Posterior cingulate gyrus (tissue), 11 donors: ENCODE measurements around the gene CD79B.
"Not testable (repeated sequence)": the region's sequence is repeated elsewhere in the genome, so short reads cannot be mapped to it uniquely, and the experiment has no call there.

Source experiments
- DNase-seq, 10 donors: peaks; one replicate each; pipeline versions ENCODE4 v3.0.0 to v3.0.0-alpha.2; 2020 to 2021; ENCODE audit warnings: mixed read lengths in 3 of 10
- intact Hi-C: fragments of 100-400 bp; cut with DNase I; formaldehyde crosslinking; loops from one replicate; pipeline ENCODE4 v1.15.1; 2023

CD79B gene

GRCh38 chr17:63934183-63935112, 2.3 kb upstream of the CD79B start:
- no peak for DNase-seq
- intact Hi-C loops, result no loop called here

DNA sequence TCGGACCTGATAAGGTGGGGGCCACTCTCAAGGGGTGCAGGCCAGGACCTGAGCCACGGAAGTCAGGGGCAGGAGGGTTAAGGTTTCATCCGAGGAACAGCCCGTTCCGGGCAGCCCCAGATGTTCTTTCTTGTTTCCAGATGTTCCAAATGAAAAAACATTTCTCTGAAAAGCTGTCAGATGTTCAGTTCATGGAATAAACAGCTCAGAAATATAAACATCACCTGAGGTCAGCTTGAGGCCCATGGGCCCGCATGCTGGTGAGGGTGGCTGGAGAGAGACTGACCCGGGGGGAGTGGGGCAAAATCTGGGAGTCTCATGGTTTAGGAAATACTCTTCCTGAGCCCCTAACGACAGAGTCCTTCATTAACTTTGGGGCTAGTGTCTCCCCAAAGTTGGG, 1.5 kb upstream of the CD79B start:
- intact Hi-C loops, result no loop called here
- no peak for DNase-seq

DNA sequence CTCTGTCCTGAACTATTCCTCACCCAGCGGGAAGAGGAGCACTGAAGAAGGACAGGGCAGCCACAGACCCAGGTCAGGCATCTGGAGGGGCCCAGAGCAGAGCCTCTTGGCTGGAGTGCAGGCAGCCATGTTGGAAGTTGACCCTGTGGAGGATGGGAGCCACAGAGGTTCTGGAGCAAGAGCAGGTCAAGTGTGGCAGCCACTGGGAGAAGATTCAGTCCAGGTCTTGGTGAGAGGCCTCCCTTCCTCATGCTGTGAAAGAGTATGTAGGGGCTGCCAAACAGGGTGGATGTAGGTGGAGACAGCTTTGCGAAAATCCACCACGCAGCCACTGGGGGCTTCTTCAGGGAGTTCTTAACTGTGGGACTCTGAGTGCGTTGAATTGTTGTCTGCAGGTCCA, 590 bp upstream of the CD79B start:
- intact Hi-C loops, result no loop called here
- DNase-seq, result no peak

DNA sequence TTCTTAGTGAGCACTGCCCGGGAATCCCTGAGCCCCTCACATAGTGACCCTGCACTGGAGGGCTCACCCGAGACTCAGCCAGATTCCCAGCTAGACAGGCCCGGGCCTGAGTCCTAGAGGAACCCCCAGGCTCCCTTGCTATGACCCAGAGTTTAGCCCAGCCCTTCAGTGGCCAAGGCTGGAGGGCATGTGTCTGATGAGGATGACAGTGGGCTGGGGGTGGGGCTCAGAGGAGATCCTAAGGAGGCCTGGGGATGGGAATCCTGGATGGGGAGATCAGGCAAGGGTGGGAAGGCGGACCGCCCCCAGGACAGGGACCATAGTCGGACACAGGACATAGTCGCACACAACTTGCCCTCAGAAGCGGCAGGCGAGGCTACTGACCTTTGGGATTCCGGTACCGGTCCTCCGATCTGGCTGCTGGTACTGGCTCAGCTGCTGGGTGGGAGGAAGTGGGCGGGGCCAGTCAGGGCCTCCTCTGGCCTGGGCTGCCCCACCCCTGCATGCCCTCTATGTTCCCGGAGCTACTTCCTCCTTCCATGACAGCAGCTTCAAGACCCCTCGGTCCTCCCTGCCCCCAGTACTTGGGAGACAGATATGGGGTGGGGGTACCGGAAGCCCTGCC, 1.1 kb downstream of the CD79B start:
- intact Hi-C loops, result no loop called here
- DNase-seq, result peak in 2 of 10 donors; percentile 52 to 55

DNA sequence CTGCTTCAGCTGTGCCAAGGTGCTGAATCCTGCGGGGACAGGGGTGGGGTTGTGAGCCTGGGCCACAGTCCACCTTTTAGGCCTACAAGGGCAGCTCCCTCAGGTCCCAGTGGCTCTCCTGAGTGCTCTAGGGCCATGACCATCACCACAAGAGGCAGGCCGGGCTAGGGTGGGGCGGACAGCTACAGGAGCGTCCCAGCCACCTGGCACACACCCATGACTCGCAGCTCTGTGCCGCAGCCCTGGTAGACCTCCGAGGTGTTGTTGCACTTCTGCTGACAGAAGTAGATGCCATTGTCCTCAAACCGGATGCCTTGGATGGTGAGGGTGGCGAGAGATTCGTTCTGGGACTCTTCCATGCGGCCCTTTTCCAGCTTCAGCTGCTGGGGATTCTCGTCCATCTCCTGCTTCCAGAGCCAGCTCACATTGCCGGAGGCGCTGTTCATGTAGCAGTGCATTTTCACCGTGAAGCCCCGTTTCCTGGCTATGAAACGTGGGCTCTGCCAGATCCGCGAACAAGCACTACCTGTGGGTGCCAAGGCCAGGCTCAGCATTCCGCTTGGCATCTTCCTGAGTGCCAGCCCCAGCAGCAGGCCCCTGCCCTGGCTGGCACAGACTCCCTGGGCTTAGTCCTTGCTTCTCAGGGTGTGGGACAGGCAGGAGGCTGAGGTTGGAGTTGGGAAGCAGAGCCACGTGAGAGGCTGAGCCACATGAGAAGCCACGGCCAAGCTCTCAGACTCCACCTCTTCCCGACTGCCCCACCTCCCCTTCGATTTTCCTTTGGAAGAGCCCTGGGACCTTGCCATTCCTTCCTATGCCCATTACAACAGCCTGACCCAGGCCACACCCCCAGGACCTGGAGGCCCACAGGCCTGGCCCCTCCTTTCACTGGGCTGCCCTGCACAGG, 2.0 kb downstream of the CD79B start:
- intact Hi-C loops, result no loop called here
- DNase-seq, result peak in 1 of 10 donors; percentile 66

GRCh38 chr17:63928966-63929695, 3.0 kb downstream of the CD79B start:
- peak in 2 of 10 donors; percentile 51 to 57 for DNase-seq

DNA sequence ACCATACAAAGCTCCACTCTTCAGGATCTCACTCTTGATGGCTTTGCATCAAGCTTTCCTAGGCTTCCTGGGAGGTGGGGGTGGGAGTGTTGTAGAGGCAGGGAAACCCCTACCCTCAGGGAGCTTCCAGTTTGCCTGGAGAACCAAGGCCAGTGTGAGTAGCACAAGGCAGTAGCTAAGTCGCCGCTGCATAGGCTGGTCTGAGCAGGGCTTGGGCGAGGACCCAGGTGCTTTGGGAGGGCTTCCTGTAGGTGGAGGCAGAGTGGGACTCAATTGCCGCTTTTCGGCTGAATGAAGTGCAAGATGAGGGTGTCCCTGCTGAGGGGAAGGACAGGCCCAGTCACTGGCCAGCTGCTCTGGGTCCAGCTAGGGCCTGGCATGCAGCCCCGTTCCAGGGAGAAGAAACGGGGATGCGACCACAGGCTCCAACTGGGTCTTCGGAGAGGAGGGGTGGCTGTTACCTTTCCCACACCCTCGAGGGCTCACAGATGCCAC, 3.9 kb downstream of the CD79B start:
- intact Hi-C loops, result no loop called here
- peak in 1 of 10 donors; percentile 67 for DNase-seq

More at GRCh38 chr17:63928966-63929695, 3.0 kb downstream of the CD79B start:
- intact Hi-C loops, result no loop called here

DNA sequence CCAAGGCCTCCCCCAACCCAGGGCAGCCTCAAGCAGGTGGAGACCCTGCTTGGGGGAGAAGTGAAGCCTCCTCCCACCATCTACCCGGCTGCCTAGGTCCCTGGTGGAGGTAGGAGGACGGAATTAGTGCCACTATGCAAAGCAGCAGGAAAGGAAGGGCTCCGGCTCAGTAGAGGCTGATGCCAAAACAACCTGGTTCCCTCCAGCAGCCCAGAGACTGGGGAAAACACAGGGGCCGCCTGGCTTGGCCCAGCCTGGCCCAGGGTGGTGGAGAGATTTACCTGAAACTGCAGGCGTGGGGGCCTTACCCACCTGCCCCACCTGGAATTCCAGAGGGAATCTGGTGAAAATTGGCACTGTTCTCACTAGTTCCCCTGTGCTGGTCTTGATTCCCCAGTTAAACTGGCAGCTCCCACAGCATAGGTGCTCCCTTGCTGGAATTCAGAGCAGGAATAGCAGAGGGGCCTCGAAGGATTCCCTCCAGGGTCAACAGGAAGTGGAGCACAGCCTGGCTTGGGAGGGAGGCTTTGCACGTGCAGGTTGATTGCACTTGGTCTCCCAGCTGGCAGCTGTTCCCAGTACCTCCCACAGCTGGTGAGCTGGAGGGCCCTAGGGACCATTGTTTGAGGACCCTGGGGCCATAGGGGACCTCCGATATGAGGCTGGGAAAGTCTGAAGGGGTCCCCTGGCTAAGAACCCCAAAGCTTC, 4.5 kb downstream of the CD79B start:
- DNase-seq, result peak in 3 of 10 donors; percentile 39 to 72 (median 57)
- intact Hi-C loops, result no loop called here

GRCh38 chr17:63926164-63926563, 6.0 kb downstream of the CD79B start:
- intact Hi-C loops, result no loop called here

DNA sequence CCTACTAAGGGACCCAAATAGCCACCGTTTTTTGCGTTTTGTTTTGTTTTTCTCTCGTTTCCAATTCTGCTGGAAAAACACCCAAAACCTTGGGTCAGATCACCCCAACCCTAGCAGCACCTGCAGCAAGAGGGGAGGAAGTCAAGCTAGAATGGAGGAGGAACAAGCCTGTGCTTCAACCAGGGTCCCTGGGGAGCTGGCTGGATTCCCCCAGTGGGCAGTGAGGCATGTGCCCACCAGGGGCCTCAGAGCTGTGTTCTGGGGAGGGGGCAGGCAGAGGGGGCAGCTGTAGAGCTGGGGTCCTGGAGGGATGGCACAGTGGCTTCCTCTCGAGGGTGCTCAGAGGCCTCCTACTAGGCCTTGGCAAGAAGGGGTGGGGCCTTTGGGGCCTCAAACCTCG, 6.5 kb downstream of the CD79B start:
- intact Hi-C loops, result no loop called here

More at GRCh38 chr17:63926164-63926563, 6.0 kb downstream of the CD79B start:
- DNase-seq, result no peak

DNA sequence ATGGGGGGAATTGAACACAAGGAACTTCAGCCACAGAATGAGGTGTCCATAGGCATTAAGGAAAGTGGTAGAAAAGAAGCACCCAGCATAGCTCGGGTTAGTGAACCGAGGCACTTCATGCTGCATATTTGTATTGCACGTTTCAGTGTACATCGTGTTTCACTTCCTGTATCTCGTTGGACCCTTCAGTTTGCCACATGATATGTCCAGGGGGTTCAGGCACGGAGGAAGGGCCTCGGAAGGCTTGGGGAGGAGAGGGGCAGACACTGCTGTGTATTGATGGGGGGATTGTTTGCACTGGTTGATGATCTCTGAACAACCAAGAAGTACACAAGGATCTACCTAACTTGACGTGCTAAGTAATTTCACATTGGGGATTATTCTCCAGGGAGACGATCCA, 9.7 kb downstream of the CD79B start:
- intact Hi-C loops, result not testable (repeated sequence)
- peak in 2 of 10 donors; percentile 3 to 42 for DNase-seq

More for the DNA sequence above, 6.5 kb downstream of the CD79B start:
- DNase-seq, result peak in 2 of 10 donors; percentile 29 to 43

- intact Hi-C loops, result not testable (repeated sequence)
- peak in 2 of 10 donors; percentile 15 to 45 for DNase-seq
Measured at GRCh38 chr17:63920779-63921178, 11.4 kb downstream of the CD79B start.

GRCh38 chr17:63920050-63920449, 12.1 kb downstream of the CD79B start:
- DNase-seq, intact Hi-C loops: not testable (repeated sequence)

DNA sequence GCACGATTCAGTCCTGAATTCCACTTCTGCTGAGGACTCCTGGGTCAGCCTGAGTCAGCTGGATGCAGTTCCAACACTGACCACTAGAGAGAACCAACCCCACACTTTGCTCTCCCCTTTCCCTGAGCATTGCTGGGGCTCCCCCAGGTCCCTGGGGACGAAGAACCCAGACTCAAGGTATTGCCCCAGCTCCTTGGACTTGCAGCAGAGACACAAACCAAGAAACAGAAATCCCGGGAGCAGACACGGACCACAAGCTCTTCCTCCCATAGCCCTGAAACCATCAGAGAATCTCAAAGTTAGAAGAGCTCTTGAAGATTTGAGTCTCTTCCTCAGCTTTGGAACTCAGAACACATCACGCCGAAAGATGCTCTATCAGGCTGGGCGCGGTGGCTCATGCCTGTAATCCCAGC, 12.8 kb downstream of the CD79B start:
- peak in 7 of 10 donors; percentile 18 to 82 (median 44) for DNase-seq
- intact Hi-C loops, result loop anchor here (5.0 to 10.0 kb wide), 3 partner anchors 108 to 365 kb away; partner anchors contain the start of gene ERN1

- DNase-seq, result peak in 2 of 10 donors; percentile 45 to 62
- intact Hi-C loops, result loop anchor here (5.0 to 10.0 kb wide), 3 partner anchors 108 to 366 kb away; partner anchors contain the start of gene ERN1
Measured at GRCh38 chr17:63918789-63919305, 13.3 kb downstream of the CD79B start, which contains the start of gene GH1. TSS of gene GH1 (minus strand) at chr17:63918839. CDS start at chr17:63918776, 63 bp downstream.

DNA sequence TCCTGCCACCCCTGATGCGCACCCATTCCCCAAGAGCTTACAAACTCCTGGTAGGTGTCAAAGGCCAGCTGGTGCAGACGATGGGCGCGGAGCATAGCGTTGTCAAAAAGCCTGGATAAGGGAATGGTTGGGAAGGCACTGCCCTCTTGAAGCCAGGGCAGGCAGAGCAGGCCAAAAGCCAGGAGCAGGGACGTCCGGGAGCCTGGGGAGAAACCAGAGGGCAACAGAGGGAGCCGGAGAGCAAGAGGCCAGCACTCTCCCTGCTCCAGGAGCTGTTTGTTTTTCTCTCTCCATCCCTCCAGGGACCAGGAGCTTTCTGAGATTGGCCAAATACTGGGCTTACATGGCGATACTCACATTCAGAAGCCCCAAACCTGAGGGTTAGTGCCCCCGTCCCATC, 13.8 kb downstream of the CD79B start:
- intact Hi-C loops, result loop anchor here (5.0 to 10.0 kb wide), 3 partner anchors 109 to 366 kb away; partner anchors contain the start of gene ERN1
- peak in 2 of 10 donors; percentile 19 to 61 for DNase-seq

DNA sequence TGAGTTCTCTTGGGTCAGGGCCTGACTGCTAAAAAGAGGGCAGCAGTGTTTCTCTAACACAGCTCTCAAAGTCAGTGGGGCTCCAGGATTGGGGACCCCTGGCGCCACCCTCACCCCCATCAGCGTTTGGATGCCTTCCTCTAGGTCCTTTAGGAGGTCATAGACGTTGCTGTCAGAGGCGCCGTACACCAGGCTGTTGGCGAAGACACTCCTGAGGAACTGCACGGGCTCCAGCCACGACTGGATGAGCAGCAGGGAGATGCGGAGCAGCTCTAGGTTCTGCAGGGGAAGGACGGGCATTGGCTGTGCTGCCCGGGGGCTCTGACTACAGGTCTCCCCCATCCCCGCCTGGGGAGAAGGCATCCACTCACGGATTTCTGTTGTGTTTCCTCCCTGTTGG, 14.5 kb downstream of the CD79B start:
- intact Hi-C loops, result loop anchor here (5.0 to 10.0 kb wide), 3 partner anchors 110 to 367 kb away; partner anchors contain the start of gene ERN1
- peak in 2 of 10 donors; percentile 37 to 65 for DNase-seq

DNA sequence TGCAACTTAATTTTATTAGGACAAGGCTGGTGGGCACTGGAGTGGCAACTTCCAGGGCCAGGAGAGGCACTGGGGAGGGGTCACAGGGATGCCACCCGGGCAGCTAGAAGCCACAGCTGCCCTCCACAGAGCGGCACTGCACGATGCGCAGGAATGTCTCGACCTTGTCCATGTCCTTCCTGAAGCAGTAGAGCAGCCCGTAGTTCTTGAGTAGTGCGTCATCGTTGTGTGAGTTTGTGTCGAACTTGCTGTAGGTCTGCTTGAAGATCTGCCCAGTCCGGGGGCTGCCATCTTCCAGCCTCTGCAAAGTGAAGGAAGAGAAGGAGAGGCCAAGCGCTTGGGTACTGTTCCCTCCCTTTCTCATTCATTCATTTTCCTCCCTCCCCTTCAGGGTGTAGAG, 14.9 kb downstream of the CD79B start:
- intact Hi-C loops, result loop anchor here (5.0 to 10.0 kb wide), 3 partner anchors 110 to 368 kb away; partner anchors contain the start of gene ERN1
- not testable (repeated sequence) for DNase-seq
